GM13977 (cell line): ENCODE results near the gene RAB30.

Source experiments
- DNase-seq: peaks from one replicate; pipeline ENCODE4 v3.0.0; 2012; ENCODE audit warnings: low spot score
- CTCF ChIP-seq: IDR thresholded peaks from 2 replicates; pipeline ENCODE4 v1.5.1; 2012; ENCODE audit warnings: mild to moderate bottlenecking, control low read depth; ENCODE audit not compliant: insufficient read depth; ENCODE audit errors: extremely low read depth, missing control alignments
- in situ Hi-C: fragments of 300-500 bp; cut with MboI; formaldehyde crosslinking; loops from one replicate; pipeline ENCODE4 v1.12.0; 2022; ENCODE audit warnings: low sequenced_read_pairs, low pct_unique_long_range_greater_than_20kb, mixed read lengths, inconsistent platforms; ENCODE audit not compliant: unreplicated experiment

The RAB30 gene

GRCh38 chr11:83068568-83068967 is 3.1 kb downstream of the RAB30 start:
- no peak for TF ChIP-seq CTCF
- DNase-seq, result no peak
- in situ Hi-C loops, result no loop called here

GRCh38 chr11:83064011-83064410 is 7.7 kb downstream of the RAB30 start:
- DNase-seq, result no peak
- in situ Hi-C loops, result no loop called here

DNA sequence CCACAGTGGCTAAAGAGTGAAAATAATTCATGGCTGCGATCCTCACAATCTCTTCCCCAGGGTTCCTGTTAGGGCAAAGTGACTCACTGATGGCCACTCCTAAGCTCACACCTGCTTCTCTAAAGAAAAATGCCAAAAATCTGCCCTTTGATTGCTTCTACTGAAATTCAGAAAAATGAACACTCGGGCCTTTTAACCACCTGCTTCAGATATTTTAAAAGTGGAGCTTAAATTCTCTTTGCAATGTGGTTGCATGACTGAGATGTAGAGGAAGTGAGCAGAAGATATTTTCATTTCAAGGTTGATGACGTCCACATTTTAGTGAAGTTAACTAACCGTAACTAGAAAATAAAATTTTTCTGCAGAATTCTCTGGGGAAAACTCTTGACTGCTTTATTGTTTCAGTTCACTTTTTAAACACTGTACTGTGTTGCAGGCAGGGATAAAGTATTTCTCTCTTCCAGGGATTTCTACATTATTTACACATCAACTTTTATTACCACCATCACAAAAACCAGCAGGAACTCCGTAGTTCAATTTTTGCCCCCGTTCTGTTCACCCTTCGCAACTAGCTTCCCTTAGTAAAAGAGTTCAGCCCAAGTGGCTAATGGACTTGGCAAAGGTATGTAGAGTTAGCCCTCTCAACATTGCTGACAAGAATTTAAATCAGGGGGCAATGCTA is 8.5 kb downstream of the RAB30 start:
- no peak for TF ChIP-seq CTCF
- peak; percentile 61 for DNase-seq
- in situ Hi-C loops, result no loop called here

More at GRCh38 chr11:83064011-83064410, 7.7 kb downstream of the RAB30 start:
- no peak for TF ChIP-seq CTCF

- DNase-seq, result peak; percentile 65
- TF ChIP-seq CTCF, result no peak
- in situ Hi-C loops, result no loop called here
These were observed 9.8 kb downstream of the RAB30 start for GRCh38 chr11:83061883-83062282.

DNA sequence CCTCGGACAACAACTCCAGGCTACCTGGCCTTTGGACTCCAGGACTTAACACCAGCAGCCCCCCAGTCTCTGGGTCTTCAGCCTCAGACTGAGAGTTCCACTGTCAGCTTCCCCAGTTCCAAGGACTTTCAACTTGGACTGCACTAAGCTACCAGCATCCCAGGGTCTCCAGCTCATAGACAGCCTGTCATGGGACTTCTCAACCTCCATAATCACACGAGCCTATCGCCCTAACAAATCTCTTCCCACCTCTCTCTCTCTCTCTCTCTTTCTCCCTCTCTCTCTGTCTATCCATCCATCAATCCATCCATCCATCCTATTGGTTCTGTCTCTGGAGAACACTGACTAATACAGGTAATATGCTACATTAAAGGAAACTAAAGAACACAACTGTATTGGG is 10.7 kb downstream of the RAB30 start:
- DNase-seq, result no peak
- in situ Hi-C loops, result no loop called here
- TF ChIP-seq CTCF, result no peak

- TF ChIP-seq CTCF, result no peak
- no peak for DNase-seq
- in situ Hi-C loops, result no loop called here
These were observed 14.0 kb downstream of the RAB30 start for GRCh38 chr11:83057721-83058120.
